Coronary artery (tissue), 2 donors: Measurements from ENCODE around the gene GRAMD2B.

Source experiments
- DNase-seq: peaks from one replicate; pipeline ENCODE4 v3.0.0-alpha.2; 2017; ENCODE audit warnings: low spot score
- H3K27ac ChIP-seq, 2 donors: fragments of 200-600 bp; sonication (generic); one replicate each; pipeline ENCODE4 v1.5.1; 2016 to 2019
- H3K4me3 ChIP-seq: fragments of 200-600 bp; sonication (generic); 2 replicates; pipeline ENCODE4 v1.5.1; 2016; ENCODE audit warnings: mild to moderate bottlenecking, moderate library complexity
- TF ChIP-seq, protein P1 (sequence below): fragments of 200-600 bp; sonication (generic); IDR thresholded peaks from one replicate; pipeline ENCODE4 v1.5.1; 2019; ENCODE audit warnings: antibody characterized with exemption

GRAMD2B gene

DNA sequence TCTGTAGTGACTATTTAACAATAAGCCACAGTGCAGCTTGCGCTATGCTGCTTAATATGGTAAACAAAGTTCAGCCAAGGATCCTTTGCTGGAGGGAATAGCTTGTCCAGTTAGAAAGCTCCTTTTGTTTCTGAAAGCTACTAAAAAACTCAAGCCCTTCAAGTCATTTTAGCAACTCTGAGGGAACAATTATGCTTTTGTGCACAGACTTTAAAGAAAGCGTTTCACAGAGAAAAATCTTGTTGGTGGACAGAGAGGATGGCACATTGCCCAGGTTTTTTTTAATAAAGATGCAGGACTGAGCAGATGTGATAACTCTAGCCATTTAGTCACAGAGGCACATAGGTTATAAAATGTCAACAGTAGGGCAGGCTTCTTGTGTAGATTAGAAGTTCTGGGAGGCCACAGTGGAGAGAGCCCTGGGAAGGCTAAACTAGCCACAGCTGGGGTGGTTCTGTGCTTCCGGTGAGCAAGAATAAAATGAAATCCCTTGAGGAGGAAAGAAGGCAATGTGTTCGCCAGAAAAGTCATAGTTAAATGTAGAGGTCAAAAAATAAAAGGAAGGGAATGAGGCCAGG is 108.4 kb downstream of the GRAMD2B start:
- DNase-seq, result no peak
- Histone ChIP-seq H3K4me3 (no peak overlapping the region), H3K27ac (peak overlapping the region in 1 of 2 donors; percentile 49)
- TF ChIP-seq, protein P1, sequence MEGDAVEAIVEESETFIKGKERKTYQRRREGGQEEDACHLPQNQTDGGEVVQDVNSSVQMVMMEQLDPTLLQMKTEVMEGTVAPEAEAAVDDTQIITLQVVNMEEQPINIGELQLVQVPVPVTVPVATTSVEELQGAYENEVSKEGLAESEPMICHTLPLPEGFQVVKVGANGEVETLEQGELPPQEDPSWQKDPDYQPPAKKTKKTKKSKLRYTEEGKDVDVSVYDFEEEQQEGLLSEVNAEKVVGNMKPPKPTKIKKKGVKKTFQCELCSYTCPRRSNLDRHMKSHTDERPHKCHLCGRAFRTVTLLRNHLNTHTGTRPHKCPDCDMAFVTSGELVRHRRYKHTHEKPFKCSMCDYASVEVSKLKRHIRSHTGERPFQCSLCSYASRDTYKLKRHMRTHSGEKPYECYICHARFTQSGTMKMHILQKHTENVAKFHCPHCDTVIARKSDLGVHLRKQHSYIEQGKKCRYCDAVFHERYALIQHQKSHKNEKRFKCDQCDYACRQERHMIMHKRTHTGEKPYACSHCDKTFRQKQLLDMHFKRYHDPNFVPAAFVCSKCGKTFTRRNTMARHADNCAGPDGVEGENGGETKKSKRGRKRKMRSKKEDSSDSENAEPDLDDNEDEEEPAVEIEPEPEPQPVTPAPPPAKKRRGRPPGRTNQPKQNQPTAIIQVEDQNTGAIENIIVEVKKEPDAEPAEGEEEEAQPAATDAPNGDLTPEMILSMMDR, result no peak

DNA sequence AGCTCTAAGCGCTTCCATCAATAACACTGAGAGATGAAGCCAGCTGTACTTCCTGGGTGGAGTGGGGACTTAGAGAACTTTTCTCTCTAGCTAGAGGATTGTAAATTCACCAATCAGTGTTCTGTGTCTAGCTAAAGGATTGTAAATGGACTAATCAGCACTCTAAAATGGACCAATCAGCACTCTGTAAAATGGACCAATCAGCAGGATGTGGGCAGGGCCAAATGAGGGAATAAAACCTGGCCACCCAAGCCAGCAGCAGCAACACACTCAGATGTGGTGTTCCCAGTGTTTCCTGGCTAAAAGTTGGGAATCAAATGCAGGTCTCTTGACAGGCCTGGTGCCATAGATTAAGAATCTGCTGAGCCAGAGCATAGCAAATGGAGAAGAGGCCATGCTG is 111.3 kb downstream of the GRAMD2B start:
- no peak for DNase-seq
- H3K4me3 ChIP-seq, result no peak overlapping the region
- TF ChIP-seq, protein P1, result no peak
- no peak overlapping the region for H3K27ac ChIP-seq

DNA sequence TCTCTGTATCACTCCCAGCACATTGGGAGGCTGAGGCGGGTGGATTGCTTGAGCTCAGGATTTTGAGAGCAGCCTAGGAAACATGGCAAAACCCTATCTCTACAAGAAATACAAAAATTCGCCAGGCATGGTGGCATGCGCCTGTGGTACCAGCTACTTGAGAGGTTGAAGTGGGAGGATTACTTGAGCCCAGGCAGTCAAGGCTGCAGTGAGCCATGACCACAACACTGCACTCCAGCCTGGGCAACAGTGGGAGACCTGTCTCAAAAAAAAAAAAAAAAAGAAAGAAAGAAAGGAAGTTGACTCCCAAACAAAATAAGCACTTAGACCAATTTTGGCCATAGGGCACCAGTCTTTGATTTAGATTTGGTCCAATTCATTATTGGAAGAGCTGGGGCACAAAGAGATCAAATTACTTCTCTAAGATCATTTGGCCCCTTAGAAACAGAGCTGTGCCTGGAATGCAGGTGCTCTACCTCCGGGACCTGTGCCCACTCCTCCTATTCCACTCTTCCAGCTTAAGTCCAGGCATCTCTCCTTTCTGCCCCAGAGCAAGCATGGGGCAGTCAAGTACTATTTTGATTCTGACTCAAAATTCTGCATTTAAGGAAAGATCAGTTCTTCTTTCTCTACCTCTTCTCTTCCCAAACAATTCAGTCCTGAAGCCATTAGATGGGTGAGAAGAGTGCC is 112.8 kb downstream of the GRAMD2B start:
- TF ChIP-seq, protein P1, result no peak
- DNase-seq, result no peak
- Histone ChIP-seq H3K4me3 (no peak overlapping the region), H3K27ac (no peak overlapping the region)

DNA sequence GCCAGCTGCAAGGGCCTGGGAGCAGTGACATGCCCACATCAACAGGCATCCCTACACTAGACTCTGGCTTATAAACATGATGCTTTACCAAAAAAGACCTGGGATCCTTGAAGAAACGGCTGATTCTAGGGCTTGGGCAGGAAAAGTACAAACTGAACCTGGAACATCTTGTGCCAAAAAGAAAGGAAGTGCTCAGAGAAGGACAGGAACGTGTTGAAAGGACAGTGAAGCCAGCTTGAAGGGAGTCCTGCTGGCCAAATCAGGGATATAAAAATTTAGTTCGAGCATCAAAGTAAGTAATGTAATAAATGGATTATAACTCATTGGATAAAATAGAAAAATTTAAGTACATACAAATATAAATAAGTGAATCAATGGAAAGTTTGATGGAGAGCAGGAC is 113.7 kb downstream of the GRAMD2B start:
- no peak overlapping the region for H3K4me3 ChIP-seq
- no peak overlapping the region for H3K27ac ChIP-seq
- TF ChIP-seq, protein P1, result no peak
- DNase-seq, result no peak

DNA sequence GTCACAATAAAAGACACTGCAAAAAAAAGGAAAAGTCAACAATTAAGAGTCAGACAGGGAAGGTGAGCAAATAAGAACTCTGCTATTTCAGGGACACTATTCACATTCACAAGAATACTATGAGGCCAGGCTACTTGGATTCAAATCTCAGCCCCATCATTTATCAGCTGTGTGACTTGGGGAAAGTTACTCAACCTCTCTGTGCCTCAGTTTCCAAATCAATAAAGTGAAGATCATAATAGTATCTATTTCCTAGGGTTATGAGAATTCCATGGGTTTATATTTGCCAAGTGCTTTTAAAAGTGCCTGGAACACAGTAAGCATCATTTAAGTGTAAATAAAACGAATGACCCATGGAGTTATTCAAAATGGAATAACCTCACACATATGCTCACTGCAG is 115.4 kb downstream of the GRAMD2B start:
- Histone ChIP-seq H3K27ac (peak overlapping the region in 1 of 2 donors; percentile 44), H3K4me3 (no peak overlapping the region)
- TF ChIP-seq, protein P1, result no peak
- no peak for DNase-seq

DNA sequence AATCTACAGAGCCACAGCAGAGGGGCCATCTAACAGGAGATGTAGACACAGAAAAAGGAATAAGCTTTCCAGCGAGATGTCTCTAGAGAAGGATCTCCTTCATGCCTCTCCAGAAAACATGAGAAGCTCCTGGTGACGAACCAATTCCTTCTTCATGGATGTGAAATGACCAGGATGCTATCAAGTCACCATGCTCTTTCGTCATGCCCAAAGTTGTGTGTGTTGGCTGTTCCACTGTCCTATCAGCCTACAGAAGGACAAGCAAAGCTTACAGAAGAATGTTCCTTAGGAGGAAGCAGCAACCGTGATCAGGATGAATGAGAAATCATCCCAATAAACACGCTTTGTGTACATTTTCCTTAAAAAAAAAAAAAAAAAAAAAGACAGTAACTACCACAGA is 117.4 kb downstream of the GRAMD2B start:
- no peak for DNase-seq
- H3K4me3 ChIP-seq, result no peak overlapping the region
- TF ChIP-seq, protein P1, result no peak
- H3K27ac ChIP-seq, result no peak overlapping the region

DNA sequence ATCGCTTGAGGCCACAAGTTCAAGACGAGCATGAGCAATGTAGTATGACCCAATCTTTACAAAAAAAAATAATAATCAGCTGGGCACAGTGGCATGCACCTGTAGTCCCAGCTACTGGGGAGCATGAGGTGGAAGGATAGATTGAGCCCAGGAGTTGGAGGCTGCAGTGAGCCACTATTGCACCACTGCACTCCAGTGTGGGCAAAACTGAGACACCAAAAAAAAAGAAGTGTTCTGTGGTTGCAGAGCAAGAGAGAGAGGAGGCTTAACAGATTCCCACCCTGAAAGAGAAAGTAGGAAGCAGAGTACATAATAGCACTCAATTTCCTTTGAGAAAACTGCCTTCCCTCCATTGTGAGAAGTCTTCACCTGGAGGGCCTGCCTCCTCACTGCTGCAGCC is 119.2 kb downstream of the GRAMD2B start:
- TF ChIP-seq, protein P1, result no peak
- Histone ChIP-seq H3K27ac (no peak overlapping the region), H3K4me3 (no peak overlapping the region)
- no peak for DNase-seq
